Lung (tissue), 12 donors: ENCODE results near the gene SLN. TPM values are rescaled to one million over a fixed set of nuclear protein-coding genes. Genes with fewer than 3 reads are reported as not detected.

Experiments
- ATAC-seq: fragments of 200-7000 bp; cut with Tn5 transposase; one replicate; pipeline ENCODE4 v1.9.1; 2020; ENCODE audit warnings: moderate number of reproducible peaks; ENCODE audit not compliant: insufficient read depth, low FRiP score
- DNase-seq, 3 donors: peaks; one replicate each; pipeline ENCODE4 v3.0.0-alpha.2; 2013 to 2017
- H3K27ac ChIP-seq, 2 donors: one replicate each; pipeline ENCODE4 v1.5.1; 2013; ENCODE audit warnings: mild to moderate bottlenecking in 2 of 2, moderate library complexity in 2 of 2, control low read depth in 1 of 2, inconsistent platforms in 1 of 2, low read depth in 1 of 2, low read length in 1 of 2
- H3K27me3 ChIP-seq, 3 donors: one replicate each; pipeline ENCODE4 v1.5.1; 2013; ENCODE audit warnings: low read length in 2 of 3; ENCODE audit not compliant: control insufficient read depth in 3 of 3, insufficient read depth in 3 of 3
- H3K36me3 ChIP-seq, 4 donors: one replicate each; pipeline ENCODE4 v1.5.1; 2013; ENCODE audit warnings: low read length in 4 of 4, mild to moderate bottlenecking in 1 of 4, moderate library complexity in 1 of 4; ENCODE audit not compliant: control insufficient read depth in 4 of 4, insufficient read depth in 4 of 4
- H3K4me1 ChIP-seq, 5 donors: one replicate each; pipeline ENCODE4 v1.5.1; 2013; ENCODE audit warnings: low read length in 5 of 5, mild to moderate bottlenecking in 2 of 5, moderate library complexity in 1 of 5; ENCODE audit not compliant: control insufficient read depth in 5 of 5, insufficient read depth in 5 of 5
- H3K4me3 ChIP-seq: one replicate; pipeline ENCODE4 v1.5.1; 2013; ENCODE audit warnings: mild to moderate bottlenecking, control low read depth, moderate library complexity
- H3K9ac ChIP-seq, 2 donors: one replicate each; pipeline ENCODE4 v1.5.1; 2013; ENCODE audit warnings: low read length in 2 of 2, control low read depth in 1 of 2; ENCODE audit not compliant: insufficient read depth in 1 of 2
- H3K9me3 ChIP-seq, 4 donors: one replicate each; pipeline ENCODE4 v1.5.1; 2013; ENCODE audit warnings: low read length in 3 of 4, mild to moderate bottlenecking in 1 of 4, moderate library complexity in 1 of 4; ENCODE audit not compliant: control insufficient read depth in 4 of 4, insufficient read depth in 3 of 4
- WGBS, 2 donors: extraction: QIAGEN DNeasy Blood & Tissue Kit; methylation state at CpG; one replicate each; pipeline ENCODE4 v1.1.7; 2013; 5-methylcytosine and 5-hydroxymethylcytosine counted together
- polyA plus RNA-seq, 2 donors: library from polyadenylated mRNA; stranded (reverse); fragments of 200-250 nt; gene quantifications; one replicate each; pipeline ENCODE4 v1.2.1, GENCODE V29; 2013
- total RNA-seq, 2 donors: library from RNA; depleted of rRNA in 1 of 2; stranded (reverse); fragments of >200 nt in 1 of 2; gene quantifications; one replicate each; pipeline ENCODE4 v1.2.1, GENCODE V29; 2014 to 2021
- TF ChIP-seq, protein P1 (sequence below): IDR thresholded peaks from 2 replicates; pipeline ENCODE4 v1.5.1; 2012; ENCODE audit warnings: mild to moderate bottlenecking; ENCODE audit errors: control extremely low read depth, extremely low read depth
- donor health status: control.
- donor health status: control.
- donor health status: Bipolar disorder and iron deficiency.
- donor health status: healthy.
- donor health status: DM: yes; HTN: yes; CAD: no.

The SLN gene
- total and polyA plus RNA-seq, 4 donors, result 0.49 to 0.77 TPM; not detected in 2

DNA sequence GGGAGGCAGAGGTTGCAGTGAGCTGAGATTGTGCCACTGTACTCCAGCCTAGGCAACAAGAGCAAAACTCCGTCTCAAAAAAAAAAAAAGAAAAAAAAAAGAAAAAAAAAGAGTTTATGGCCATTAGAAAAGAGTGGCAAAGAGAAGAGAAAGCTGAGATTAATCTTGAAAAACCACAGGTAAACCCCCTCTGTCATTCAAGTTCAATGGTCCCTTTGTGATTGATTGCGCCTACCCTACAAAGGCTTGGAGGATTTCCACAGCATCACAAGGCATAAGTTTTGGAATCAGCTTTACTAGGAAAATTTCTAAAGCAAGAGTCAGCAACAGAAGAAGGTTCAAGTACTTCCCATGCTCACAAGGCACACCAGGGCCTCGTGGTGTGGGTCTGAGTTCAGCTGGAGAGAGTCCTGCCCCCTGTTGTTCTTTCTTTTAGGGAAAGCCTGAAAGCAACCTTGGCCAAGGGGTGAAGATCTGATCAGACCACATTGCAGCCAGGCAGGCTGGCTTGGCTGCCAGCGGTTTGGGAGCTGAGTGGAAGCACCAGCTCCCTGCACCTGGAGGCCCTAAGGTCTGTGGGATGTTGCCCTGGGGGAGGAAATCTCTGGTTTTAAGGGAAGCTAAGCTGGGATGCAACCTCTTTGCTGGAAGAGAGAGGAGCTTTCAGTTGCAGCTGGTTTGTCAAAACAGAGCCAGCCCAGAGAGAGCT is 41.8 kb downstream of the SLN start:
- no peaks in the 10 kb centered on the region for H3K36me3 ChIP-seq
- ATAC-seq (no peak), DNase-seq (no peak)
- peaks cover 0 to 2% (median 0%) of the 10 kb centered on the region in 3 donors for H3K27me3 ChIP-seq
- H3K4me3 ChIP-seq, result no peak overlapping the region
- no peak overlapping the region for H3K9ac ChIP-seq
- TF ChIP-seq, protein P1, sequence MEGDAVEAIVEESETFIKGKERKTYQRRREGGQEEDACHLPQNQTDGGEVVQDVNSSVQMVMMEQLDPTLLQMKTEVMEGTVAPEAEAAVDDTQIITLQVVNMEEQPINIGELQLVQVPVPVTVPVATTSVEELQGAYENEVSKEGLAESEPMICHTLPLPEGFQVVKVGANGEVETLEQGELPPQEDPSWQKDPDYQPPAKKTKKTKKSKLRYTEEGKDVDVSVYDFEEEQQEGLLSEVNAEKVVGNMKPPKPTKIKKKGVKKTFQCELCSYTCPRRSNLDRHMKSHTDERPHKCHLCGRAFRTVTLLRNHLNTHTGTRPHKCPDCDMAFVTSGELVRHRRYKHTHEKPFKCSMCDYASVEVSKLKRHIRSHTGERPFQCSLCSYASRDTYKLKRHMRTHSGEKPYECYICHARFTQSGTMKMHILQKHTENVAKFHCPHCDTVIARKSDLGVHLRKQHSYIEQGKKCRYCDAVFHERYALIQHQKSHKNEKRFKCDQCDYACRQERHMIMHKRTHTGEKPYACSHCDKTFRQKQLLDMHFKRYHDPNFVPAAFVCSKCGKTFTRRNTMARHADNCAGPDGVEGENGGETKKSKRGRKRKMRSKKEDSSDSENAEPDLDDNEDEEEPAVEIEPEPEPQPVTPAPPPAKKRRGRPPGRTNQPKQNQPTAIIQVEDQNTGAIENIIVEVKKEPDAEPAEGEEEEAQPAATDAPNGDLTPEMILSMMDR, result no peak
- H3K4me1 ChIP-seq, result no peaks in the 10 kb centered on the region
- 78 to 82% methylated on average over 4 of the region's 4 CpGs for WGBS, 2 donors
- no peak overlapping the region for H3K27ac ChIP-seq
- H3K9me3 ChIP-seq, result no peaks in the 10 kb centered on the region

DNA sequence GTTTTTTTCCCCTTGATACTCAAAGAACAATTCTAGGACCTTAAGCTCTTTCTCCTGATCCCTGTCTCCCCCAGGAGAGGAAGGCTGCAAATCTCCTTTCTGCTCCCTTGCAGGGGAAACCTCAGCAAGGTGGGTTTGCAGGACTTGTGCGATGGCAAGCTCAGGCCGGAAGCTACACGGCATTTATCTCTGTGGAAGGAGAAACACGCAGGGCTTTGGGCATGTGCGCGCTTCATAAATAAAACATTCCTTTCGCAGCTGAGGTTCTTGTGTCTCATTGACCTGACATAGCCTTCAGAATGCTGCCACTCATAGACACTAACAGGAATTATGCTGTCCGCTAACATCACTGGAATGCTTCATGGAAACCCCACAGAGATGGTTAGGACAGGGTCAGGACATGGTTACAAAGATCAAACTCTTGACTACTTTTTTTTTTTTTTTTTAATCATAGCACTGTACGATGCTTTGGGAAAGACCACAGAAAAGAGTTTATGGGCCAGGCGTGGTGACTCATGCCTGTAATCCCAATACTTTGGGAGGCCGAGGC is 42.6 kb downstream of the SLN start:
- H3K27ac ChIP-seq, result no peak overlapping the region
- ATAC-seq, result no peak
- H3K9me3 ChIP-seq, result no peaks in the 10 kb centered on the region
- no peak overlapping the region for H3K4me3 ChIP-seq
- TF ChIP-seq, protein P1, result no peak
- H3K4me1 ChIP-seq, result no peaks in the 10 kb centered on the region
- H3K9ac ChIP-seq, result no peak overlapping the region
- H3K27me3 ChIP-seq, result peaks cover 0 to 2% (median 0%) of the 10 kb centered on the region in 3 donors
- H3K36me3 ChIP-seq, result no peaks in the 10 kb centered on the region
- WGBS, 2 donors, result 90 to 92% methylated on average over 11 of the region's 11 CpGs
- DNase-seq, result no peak

DNA sequence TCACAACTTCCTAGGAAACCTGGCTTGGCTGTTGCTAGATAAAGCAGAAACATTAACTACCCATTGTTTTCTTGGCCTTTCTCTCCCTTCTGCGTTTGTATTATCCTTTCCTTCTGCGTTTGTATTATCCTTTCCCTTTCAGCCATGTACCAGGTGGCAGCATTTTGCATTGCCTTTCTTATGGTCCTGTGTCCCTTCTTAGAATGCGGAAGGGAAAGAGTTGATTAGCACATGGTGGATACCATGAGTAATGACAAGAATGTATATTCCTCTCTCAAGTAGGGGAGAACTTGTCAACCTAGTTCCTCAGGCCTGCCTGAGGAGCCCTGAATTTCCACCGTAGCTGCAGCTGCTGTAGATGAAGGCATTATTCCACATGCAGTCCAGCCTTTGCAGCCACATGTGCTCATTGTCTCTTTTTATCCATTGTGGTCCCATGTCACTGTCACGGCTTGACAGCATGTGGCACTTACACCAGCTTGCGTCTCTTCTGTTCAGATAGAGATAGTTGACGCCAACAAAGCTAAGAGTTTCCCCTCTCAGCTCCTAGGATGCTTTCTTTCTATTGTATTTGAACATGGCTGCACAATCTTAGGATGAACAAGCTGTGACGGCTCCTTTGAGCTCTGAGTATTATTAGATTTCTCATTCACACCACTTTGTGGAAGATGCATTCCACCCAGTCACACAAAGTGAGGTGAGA is 44.8 kb downstream of the SLN start:
- no peaks in the 10 kb centered on the region for H3K36me3 ChIP-seq
- peaks cover 0 to 2% (median 0%) of the 10 kb centered on the region in 3 donors for H3K27me3 ChIP-seq
- 69 to 75% methylated on average over 8 of the region's 8 CpGs for WGBS, 2 donors
- no peak for ATAC-seq
- DNase-seq, result no peak
- no peak overlapping the region for H3K9ac ChIP-seq
- no peak overlapping the region for H3K4me3 ChIP-seq
- no peaks in the 10 kb centered on the region for H3K4me1 ChIP-seq
- H3K27ac ChIP-seq, result no peak overlapping the region
- TF ChIP-seq, protein P1, result no peak
- no peaks in the 10 kb centered on the region for H3K9me3 ChIP-seq
